ENCODE measurements around the gene APOC4. TPM values are rescaled to one million over a fixed set of nuclear protein-coding genes. Genes with fewer than 3 reads are reported as not detected.

The APOC4 gene
- total RNA-seq, 1 donor from 2014 or later = not detected

DNA sequence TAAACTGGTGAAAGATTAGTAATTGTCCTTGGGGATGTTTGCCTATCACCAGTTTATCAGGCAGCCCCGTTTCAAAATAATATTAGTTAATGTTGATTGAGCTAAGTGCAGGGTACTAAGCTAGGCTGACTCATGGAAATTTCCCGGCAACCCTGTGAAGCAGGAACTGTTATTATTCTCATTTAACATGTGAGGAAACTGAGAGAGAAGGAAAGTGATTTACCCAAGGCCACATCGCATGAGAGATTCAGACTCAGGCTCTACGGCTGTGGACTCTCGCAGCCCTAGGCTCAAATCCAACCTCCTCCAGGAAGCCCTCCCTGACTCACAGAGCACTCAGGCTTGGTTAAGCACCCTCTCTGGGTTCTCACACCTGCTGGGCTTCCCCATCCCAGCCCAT is 32.8 kb downstream of the APOC4 start:
- no peak overlapping the region for H3K27ac Mint-ChIP-seq
- H3K27me3 Mint-ChIP-seq (ENCODE audit: low read depth) = no peaks in the 10 kb centered on the region
- intact Hi-C loops (cut with micrococcal nuclease) = no loop called here
- no peaks in the 10 kb centered on the region for H3K9me3 Mint-ChIP-seq
- no peak for DNase-seq (ENCODE audit: low spot score)
- no peak overlapping the region for H3K4me3 Mint-ChIP-seq (ENCODE audit: low read depth)
- no peaks in the 10 kb centered on the region for H3K4me1 Mint-ChIP-seq (ENCODE audit: low read depth)
- peaks cover 45% of the 10 kb centered on the region for H3K36me3 Mint-ChIP-seq (ENCODE audit: low read depth)

DNA sequence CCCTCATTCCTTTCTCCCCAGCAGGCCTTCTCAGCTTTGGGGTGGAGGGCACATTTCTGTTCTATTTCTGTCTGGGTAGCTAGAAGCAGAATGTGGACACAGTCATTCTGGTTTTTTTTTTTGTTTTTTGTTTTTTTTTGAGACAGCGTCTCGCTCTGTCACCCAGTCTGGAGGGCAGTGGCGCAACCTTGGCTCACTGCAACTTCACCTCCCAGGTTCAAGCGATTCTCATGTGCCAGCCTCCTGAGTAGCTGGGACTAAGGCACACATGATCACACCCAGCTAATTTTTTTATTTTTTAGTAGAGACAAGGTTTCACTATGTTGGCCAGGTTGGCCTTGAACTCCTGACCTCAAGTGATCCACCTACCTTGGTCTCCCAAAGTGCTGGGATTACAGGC is 33.4 kb downstream of the APOC4 start:
- intact Hi-C loops (cut with micrococcal nuclease) = no loop called here
- no peak for DNase-seq (ENCODE audit: low spot score)
- no peak overlapping the region for H3K4me3 Mint-ChIP-seq (ENCODE audit: low read depth)
- H3K4me1 Mint-ChIP-seq (ENCODE audit: low read depth) = no peaks in the 10 kb centered on the region
- H3K27ac Mint-ChIP-seq = no peak overlapping the region
- no peaks in the 10 kb centered on the region for H3K9me3 Mint-ChIP-seq
- no peaks in the 10 kb centered on the region for H3K27me3 Mint-ChIP-seq (ENCODE audit: low read depth)
- H3K36me3 Mint-ChIP-seq (ENCODE audit: low read depth) = peaks cover 48% of the 10 kb centered on the region

GRCh38 chr19:44984005-44984404 is 42.0 kb downstream of the APOC4 start:
- Mint-ChIP-seq H3K4me1 (ENCODE audit: low read depth) (no peaks in the 10 kb centered on the region), H3K36me3 (ENCODE audit: low read depth) (peaks cover 43% of the 10 kb centered on the region), H3K27ac (no peak overlapping the region), H3K27me3 (ENCODE audit: low read depth) (no peaks in the 10 kb centered on the region), H3K4me3 (ENCODE audit: low read depth) (no peak overlapping the region), H3K9me3 (no peaks in the 10 kb centered on the region)
- intact Hi-C loops (cut with micrococcal nuclease) = no loop called here
- no peak for DNase-seq (ENCODE audit: low spot score)

- H3K4me1 Mint-ChIP-seq (ENCODE audit: low read depth) = no peaks in the 10 kb centered on the region
- peaks cover 35% of the 10 kb centered on the region for H3K36me3 Mint-ChIP-seq (ENCODE audit: low read depth)
- no peak overlapping the region for H3K27ac Mint-ChIP-seq
- no peak for DNase-seq (ENCODE audit: low spot score)
- no peaks in the 10 kb centered on the region for H3K27me3 Mint-ChIP-seq (ENCODE audit: low read depth)
- H3K4me3 Mint-ChIP-seq (ENCODE audit: low read depth) = no peak overlapping the region
- no peaks in the 10 kb centered on the region for H3K9me3 Mint-ChIP-seq
- intact Hi-C loops (cut with micrococcal nuclease) = no loop called here
Observed at GRCh38 chr19:44985445-44985844, 43.4 kb downstream of the APOC4 start.

DNA sequence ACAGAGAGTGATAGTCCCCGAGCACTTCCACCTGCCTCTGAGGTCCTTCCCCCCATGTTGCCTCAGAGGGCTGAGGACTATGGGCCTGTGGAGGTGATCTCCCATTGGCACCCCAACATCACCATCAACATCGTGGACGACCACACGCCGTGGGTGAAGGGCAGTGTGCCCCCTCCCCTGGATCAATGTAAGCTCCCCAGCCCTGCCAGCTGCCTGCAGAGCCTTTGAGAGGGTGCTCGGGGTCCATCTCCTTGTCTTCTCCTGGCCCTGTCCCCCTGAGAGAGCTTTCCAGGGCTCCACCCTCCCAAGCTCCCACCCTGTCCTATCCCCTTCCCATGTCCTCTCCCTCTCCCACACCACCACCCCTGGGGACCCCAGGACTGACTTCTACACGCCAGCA is 44.4 kb downstream of the APOC4 start:
- DNase-seq (ENCODE audit: low spot score) = no peak
- Mint-ChIP-seq H3K27me3 (ENCODE audit: low read depth) (no peaks in the 10 kb centered on the region), H3K27ac (no peak overlapping the region), H3K4me1 (ENCODE audit: low read depth) (no peaks in the 10 kb centered on the region), H3K9me3 (no peaks in the 10 kb centered on the region), H3K4me3 (ENCODE audit: low read depth) (no peak overlapping the region), H3K36me3 (ENCODE audit: low read depth) (peaks cover 35% of the 10 kb centered on the region)
- intact Hi-C loops (cut with micrococcal nuclease) = no loop called here

GRCh38 chr19:44987148-44987675 is 45.2 kb downstream of the APOC4 start:
- Mint-ChIP-seq H3K9me3 (no peaks in the 10 kb centered on the region), H3K27me3 (ENCODE audit: low read depth) (no peaks in the 10 kb centered on the region), H3K36me3 (ENCODE audit: low read depth) (peaks cover 38% of the 10 kb centered on the region), H3K4me1 (ENCODE audit: low read depth) (no peaks in the 10 kb centered on the region), H3K27ac (no peak overlapping the region), H3K4me3 (ENCODE audit: low read depth) (no peak overlapping the region)
- no peak for DNase-seq (ENCODE audit: low spot score)
- intact Hi-C loops (cut with micrococcal nuclease) = no loop called here

GRCh38 chr19:44988273-44988672 is 46.2 kb downstream of the APOC4 start:
- no peaks in the 10 kb centered on the region for H3K27me3 Mint-ChIP-seq (ENCODE audit: low read depth)
- no peak overlapping the region for H3K4me3 Mint-ChIP-seq (ENCODE audit: low read depth)
- intact Hi-C loops (cut with micrococcal nuclease) = no loop called here
- peaks cover 39% of the 10 kb centered on the region for H3K36me3 Mint-ChIP-seq (ENCODE audit: low read depth)
- H3K27ac Mint-ChIP-seq = no peak overlapping the region
- H3K9me3 Mint-ChIP-seq = no peaks in the 10 kb centered on the region
- DNase-seq (ENCODE audit: low spot score) = no peak
- no peaks in the 10 kb centered on the region for H3K4me1 Mint-ChIP-seq (ENCODE audit: low read depth)

GRCh38 chr19:44988896-44989556 is 47.0 kb downstream of the APOC4 start:
- Mint-ChIP-seq H3K36me3 (ENCODE audit: low read depth) (peaks cover 41% of the 10 kb centered on the region), H3K27me3 (ENCODE audit: low read depth) (no peaks in the 10 kb centered on the region), H3K4me3 (ENCODE audit: low read depth) (no peak overlapping the region), H3K9me3 (no peaks in the 10 kb centered on the region), H3K27ac (no peak overlapping the region), H3K4me1 (ENCODE audit: low read depth) (no peaks in the 10 kb centered on the region)
- peak; percentile 42 for DNase-seq (ENCODE audit: low spot score)
- intact Hi-C loops (cut with micrococcal nuclease) = loop anchor here (1.0 kb wide), 1 partner anchor 70 kb away; no protein-coding TSS in a partner anchor

DNA sequence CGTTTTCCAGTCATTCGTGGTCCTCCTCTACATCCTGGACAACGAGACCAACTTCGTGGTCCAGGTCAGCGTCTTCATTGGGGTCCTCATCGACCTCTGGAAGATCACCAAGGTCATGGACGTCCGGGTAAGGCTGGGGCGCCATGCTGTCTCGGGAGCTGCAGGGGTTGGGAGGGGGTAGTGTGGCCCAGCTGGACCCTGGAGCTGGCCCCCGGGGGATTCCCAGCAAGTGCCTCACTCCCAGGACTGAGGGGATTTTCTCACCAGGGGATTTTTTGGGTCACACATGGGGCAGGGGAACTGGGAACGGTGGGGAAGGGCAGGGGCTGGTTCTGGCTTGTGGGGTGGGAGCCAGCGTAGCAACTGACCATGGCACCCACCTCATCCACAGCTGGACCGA is 48.4 kb downstream of the APOC4 start:
- no peaks in the 10 kb centered on the region for H3K4me1 Mint-ChIP-seq (ENCODE audit: low read depth)
- H3K36me3 Mint-ChIP-seq (ENCODE audit: low read depth) = peaks cover 33% of the 10 kb centered on the region
- H3K4me3 Mint-ChIP-seq (ENCODE audit: low read depth) = no peak overlapping the region
- no peak for DNase-seq (ENCODE audit: low spot score)
- H3K27me3 Mint-ChIP-seq (ENCODE audit: low read depth) = no peaks in the 10 kb centered on the region
- intact Hi-C loops (cut with micrococcal nuclease) = no loop called here
- no peak overlapping the region for H3K27ac Mint-ChIP-seq
- no peaks in the 10 kb centered on the region for H3K9me3 Mint-ChIP-seq

DNA sequence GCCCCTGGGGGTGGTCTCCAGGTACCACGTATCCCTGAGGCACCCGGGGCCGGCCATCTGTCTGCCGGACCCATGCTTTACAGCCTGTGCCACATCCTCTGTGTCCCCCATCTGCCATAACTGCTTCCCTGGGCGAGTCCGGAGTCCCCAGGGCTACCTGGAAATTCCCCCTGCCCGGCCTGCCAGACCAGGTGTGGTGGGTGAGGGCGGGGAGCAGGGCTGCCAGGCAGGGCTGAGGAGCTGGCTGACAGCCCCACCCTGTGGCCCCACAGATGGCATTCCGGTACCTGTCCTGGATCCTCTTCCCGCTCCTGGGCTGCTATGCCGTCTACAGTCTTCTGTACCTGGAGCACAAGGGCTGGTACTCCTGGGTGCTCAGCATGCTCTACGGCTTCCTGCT is 48.9 kb downstream of the APOC4 start:
- Mint-ChIP-seq H3K4me3 (ENCODE audit: low read depth) (no peak overlapping the region), H3K36me3 (ENCODE audit: low read depth) (peaks cover 31% of the 10 kb centered on the region), H3K4me1 (ENCODE audit: low read depth) (no peaks in the 10 kb centered on the region), H3K9me3 (no peaks in the 10 kb centered on the region), H3K27me3 (ENCODE audit: low read depth) (no peaks in the 10 kb centered on the region), H3K27ac (no peak overlapping the region)
- DNase-seq (ENCODE audit: low spot score) = no peak
- intact Hi-C loops (cut with micrococcal nuclease) = no loop called here

DNA sequence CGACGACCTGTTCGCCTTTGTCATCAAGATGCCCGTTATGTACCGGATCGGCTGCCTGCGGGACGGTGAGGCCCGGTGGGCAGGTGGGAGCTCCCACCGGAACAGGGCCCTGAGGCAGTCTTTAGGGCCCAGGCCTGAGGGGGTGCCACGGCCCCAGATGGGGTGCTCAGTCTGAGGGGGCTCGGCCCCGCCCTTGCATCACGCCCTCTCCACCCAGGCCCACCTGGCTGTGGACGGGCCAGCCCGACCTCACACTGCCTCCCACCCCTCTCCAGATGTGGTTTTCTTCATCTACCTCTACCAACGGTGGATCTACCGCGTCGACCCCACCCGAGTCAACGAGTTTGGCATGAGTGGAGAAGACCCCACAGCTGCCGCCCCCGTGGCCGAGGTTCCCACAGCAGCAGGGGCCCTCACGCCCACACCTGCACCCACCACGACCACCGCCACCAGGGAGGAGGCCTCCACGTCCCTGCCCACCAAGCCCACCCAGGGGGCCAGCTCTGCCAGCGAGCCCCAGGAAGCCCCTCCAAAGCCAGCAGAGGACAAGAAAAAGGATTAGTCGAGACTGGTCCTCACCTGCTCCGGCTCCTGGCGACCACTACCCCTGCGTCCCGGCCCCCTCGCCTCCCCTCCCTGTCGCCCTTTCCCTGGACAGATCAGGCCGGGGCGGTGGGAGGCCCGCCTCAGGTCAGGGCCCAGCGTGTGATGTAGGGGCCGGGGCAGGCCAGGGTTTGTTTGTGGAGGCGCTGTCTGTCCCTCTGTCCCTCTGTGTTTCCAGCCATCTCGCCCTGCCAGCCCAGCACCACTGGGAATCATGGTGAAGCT is 50.5 kb downstream of the APOC4 start:
- intact Hi-C loops (cut with micrococcal nuclease) = no loop called here
- H3K4me1 Mint-ChIP-seq (ENCODE audit: low read depth) = no peaks in the 10 kb centered on the region

DNA sequence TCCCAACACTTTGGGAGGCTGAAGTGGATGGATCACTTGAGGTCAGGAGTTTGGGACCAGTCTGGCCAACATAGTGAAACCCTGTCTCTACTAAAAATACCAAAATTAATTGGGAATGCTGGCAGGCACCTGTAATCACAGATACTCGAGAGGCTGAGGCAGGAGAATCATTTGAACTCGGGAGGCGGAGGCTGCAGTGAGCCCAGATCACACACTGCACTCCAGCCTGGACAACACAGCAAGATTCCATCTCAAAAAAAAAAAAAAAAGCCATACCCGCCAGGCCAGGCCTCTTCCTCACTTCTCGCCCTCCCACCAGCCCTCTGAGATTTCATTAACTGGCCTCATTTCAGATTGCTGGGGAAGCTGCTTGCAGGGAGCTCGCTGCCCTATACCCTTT is 51.5 kb downstream of the APOC4 start:
- Mint-ChIP-seq H3K27ac (no peak overlapping the region), H3K9me3 (no peaks in the 10 kb centered on the region), H3K4me1 (ENCODE audit: low read depth) (no peaks in the 10 kb centered on the region), H3K36me3 (ENCODE audit: low read depth) (peaks cover 15% of the 10 kb centered on the region), H3K27me3 (ENCODE audit: low read depth) (no peaks in the 10 kb centered on the region), H3K4me3 (ENCODE audit: low read depth) (no peak overlapping the region)
- intact Hi-C loops (cut with micrococcal nuclease) = no loop called here
- no peak for DNase-seq (ENCODE audit: low spot score)

More for the DNA sequence above, 50.5 kb downstream of the APOC4 start:
- no peaks in the 10 kb centered on the region for H3K27me3 Mint-ChIP-seq (ENCODE audit: low read depth)
- no peak overlapping the region for H3K27ac Mint-ChIP-seq
- no peak overlapping the region for H3K4me3 Mint-ChIP-seq (ENCODE audit: low read depth)
- H3K36me3 Mint-ChIP-seq (ENCODE audit: low read depth) = peaks cover 19% of the 10 kb centered on the region
- DNase-seq (ENCODE audit: low spot score) = no peak
- no peaks in the 10 kb centered on the region for H3K9me3 Mint-ChIP-seq

- Mint-ChIP-seq H3K4me3 (ENCODE audit: low read depth) (no peak overlapping the region), H3K36me3 (ENCODE audit: low read depth) (peaks cover 13% of the 10 kb centered on the region), H3K27ac (no peak overlapping the region), H3K4me1 (ENCODE audit: low read depth) (no peaks in the 10 kb centered on the region), H3K9me3 (no peaks in the 10 kb centered on the region), H3K27me3 (ENCODE audit: low read depth) (no peaks in the 10 kb centered on the region)
- intact Hi-C loops (cut with micrococcal nuclease) = no loop called here
- DNase-seq (ENCODE audit: low spot score) = no peak
Observed at GRCh38 chr19:44993926-44994537, 52.0 kb downstream of the APOC4 start.
